SK-N-SH (cell line): Measurements from ENCODE around the gene MAT2A.
A peak's percentile ranks its signal among the peaks of the same experiment; 100 is the strongest.

Experiments
- JUND ChIP-seq: IDR thresholded peaks from 2 replicates; pipeline ENCODE4 v1.4.0; 2012
- RAD21 ChIP-seq: IDR thresholded peaks from 2 replicates; pipeline ENCODE4 v1.6.1; 2012; ENCODE audit warnings: mild to moderate bottlenecking, low read length
- TF ChIP-seq, protein P1 (sequence below): IDR thresholded peaks from 2 replicates; pipeline ENCODE4 v1.4.0; 2012; ENCODE audit warnings: low read depth

DNA sequence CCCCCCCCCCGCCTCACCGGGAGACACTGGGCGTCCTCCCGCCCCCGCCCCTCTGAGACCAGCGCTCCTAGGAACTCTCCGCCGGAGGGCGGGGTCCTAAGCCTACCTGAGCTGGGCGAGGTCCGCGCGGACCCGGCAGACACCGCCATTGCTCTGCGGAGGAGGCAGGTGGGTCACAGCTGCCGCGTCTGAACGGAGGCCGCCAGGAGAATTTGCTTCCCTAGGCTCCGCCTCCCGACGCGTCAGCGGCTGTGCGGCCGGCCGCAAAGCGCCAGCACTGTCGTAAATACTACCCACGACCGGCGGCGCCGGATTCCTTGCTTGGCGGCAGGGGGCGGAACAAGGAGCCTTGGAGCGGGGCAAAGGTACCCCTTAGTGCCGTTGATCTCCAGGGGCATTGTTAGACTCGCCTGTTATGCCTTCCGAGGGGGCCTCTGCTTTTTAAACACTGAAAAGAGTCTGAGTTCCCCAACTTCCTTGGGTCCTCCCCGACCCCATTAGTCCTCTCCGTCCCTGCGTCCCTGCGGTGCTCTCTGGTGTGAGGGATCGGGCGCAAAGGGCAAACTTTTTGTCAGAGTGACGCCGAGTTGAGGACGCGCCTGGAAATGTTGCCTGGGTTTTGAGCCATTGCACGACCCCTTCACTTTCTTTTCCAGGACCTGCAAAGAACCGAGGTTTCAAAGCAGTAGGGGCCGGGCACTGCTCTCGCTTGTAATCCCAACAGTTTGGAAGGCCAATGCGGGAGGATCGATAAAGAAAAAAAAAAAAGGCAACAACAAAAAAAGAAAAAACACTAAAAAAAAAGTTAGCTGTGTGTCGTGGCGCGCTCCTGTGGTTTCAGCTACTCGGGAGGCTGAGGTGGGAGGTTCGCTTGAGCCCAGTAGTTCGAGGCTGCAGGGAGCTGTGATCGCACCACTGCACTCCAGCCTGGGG, 22.6 kb downstream of the MAT2A start, which contains the start of gene GGCX:
- TF ChIP-seq JUND (0 out of 2 replicates have a peak, but pooled peaks have one; percentile 3), RAD21 (no peak)
- TF ChIP-seq, protein P1, sequence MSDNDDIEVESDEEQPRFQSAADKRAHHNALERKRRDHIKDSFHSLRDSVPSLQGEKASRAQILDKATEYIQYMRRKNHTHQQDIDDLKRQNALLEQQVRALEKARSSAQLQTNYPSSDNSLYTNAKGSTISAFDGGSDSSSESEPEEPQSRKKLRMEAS = peak; percentile 61
